ENCODE results near the gene YKT6.

YKT6 gene

GRCh38 chr7:44220358-44221112 lies 19.8 kb downstream of the YKT6 start:
- no peak for DNase-seq

DNA sequence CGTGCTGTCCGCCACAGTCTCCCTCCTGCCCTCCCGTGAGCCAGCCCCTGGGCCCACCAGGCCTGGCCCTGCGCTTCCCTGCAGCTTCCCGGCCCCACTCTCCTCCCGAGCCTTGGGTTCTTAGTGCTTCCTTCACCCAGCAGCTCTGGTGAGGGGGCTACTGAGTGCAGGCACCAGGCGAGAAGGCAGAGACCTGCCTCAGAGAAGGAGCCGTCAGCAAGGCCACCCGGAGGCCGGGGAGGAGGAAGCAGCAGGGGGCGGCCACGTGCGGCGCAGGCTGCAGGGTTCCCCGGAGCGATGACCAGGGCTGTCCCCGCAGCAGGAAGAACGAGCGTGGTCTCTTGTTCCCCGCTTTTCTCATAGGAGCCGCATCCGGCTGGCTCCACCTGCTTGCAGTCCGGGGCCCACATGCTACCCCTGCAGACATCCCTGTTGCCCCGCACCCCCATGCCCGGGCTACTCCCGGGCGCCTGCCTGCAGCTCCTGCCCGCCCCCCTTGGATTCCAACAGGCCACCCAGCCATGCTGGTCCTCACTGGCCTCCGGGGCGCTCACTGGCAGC lies 20.5 kb downstream of the YKT6 start:
- no peak for DNase-seq

- DNase-seq = no peak
These were observed 21.3 kb downstream of the YKT6 start for GRCh38 chr7:44222074-44222473.

- no peak for DNase-seq
These were observed 22.0 kb downstream of the YKT6 start for GRCh38 chr7:44222776-44223261.

GRCh38 chr7:44223362-44224079 lies 22.7 kb downstream of the YKT6 start:
- DNase-seq = peak; percentile 13 to 55

GRCh38 chr7:44224080-44224973 lies 23.5 kb downstream of the YKT6 start:
- DNase-seq = peak; percentile 28 to 61

DNA sequence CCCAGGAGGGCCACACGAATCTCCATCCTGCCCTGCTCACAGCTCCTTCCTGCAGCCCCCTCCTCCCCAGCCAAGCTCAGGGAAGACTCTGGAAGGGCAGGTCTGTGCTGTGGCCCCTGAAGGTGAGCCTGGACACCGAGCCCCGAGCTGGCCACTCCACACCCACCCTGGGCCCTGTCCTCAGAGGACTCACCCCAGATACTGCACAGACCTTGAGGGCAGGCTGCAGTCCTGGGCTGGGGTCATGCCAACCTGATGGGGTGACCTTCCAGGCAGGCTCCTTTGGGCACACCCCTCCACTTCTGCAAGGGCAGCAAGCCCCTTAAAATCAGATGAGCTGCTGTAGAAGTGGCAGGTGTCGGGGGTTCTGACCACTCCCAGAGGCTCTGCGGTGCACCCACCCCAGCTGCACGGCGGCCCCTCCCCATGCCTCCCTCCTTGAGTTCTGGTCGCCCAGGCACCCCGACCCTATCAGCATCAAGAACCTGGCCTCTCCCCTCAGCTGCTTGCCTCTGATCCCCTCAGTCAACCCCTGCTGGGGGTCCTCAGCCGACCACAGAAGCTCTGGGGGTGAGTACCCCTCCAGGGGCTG lies 24.3 kb downstream of the YKT6 start:
- no peak for DNase-seq

DNA sequence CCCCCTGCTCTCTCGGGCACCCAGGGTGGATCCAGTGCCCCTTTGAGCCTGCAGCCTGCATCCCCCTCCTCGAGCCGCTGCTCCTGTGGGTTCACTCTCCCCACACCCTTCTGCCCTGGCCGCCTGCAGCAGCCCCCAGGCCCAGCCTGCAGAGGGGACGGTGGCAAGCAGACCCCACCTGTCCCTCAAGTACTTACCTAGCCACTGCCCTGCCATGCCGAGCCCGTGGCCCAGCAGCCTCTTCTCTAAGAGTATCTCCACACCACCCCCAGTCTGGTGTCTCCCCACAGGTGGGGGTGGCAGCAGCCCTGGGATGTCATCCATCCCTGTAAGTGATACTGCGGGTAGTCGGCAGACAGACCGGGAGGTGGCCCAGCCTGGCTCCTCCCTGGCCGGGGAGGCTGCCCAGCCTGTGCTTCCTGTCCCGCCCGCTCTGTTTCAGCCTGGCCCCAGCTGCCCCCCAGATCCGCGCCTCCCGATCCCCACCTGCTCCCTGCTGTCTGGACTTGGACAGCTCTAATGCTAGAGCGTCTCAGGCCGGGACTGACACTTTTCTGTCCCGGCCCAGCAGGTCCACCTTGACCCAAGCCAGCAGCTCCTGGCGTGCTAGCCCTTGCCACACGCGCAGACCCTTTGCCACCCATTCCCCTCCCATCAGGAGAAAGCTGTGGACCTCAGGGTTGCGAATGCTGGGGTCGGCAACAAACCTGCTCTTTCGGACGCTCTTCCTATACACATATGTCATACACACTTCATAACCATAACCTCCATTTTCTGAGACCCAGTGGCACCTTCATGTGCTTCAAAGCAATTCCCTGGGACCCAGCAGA lies 25.0 kb downstream of the YKT6 start:
- no peak for DNase-seq

- no peak for DNase-seq
These were observed 25.6 kb downstream of the YKT6 start for GRCh38 chr7:44226396-44226753.

DNA sequence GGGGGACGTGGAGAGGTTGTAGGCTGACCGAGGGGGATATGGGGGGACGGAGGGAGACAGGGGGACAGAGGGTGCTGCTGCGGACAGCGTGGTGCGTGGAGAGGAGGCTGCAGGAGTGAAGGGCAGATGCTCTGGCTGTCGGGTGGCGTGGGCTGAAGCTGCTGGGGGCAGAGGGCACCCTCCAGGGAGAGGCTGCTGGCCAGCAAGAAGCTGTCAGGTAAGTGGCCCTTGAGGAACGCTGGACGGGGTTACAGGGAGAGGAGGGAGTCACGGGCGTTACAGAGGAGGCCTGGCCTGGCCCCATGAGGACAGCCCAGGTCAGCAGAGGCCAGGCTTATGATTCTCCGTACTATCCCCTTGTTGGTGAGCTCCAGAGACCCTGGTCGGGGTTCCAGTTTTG lies 27.1 kb downstream of the YKT6 start:
- no peak for DNase-seq

GRCh38 chr7:44228571-44229350 lies 28.0 kb downstream of the YKT6 start:
- DNase-seq = no peak

DNA sequence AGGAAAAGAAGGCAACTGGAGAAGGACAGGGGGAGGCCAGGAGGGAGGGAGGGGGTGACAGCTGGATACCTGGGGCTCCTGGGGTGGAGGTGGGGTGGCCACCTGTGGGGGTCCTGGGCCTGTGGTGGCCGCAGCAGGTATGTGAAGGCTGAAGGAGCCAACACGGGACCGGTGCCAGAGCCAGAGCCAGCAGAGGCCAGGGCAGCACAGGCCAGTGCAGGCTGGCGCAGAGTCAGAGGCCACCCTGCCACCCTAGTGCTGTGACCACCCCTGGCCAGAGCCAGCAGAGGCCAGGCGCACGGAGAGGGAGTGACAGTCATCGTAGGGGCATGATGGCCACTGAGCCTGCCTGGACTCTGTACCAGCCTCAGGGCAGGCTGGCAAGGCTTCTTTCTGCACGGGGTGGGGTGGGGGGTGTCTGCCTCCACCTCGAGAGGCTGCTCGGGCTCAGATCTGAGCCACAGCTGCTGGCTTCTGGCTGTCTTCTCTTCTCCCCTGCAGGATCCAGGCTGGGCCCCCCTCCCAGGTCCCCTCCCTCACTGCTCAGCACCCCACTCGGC lies 28.8 kb downstream of the YKT6 start:
- DNase-seq = no peak

- DNase-seq = no peak
These were observed 29.5 kb downstream of the YKT6 start for GRCh38 chr7:44230286-44230685.

DNA sequence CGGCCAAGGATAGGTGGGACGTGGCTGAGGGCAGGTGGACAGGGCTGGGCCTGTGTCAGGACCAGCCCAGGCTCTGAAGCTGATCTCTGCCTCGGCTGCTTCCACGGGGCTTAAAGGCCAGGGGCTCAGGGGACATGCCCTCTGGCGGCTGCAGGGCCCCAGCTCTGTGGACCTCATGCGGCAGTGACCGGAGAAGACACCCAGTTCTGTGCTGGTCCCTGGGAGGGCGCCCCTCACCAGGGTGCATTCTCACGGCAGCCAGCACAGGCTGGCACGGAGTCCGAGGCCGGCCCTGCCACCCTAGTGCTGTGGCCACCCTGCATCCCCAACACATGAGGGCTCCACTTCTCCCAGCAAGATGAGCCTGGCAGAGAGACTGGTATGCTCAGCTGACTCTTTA lies 30.3 kb downstream of the YKT6 start:
- no peak for DNase-seq

DNA sequence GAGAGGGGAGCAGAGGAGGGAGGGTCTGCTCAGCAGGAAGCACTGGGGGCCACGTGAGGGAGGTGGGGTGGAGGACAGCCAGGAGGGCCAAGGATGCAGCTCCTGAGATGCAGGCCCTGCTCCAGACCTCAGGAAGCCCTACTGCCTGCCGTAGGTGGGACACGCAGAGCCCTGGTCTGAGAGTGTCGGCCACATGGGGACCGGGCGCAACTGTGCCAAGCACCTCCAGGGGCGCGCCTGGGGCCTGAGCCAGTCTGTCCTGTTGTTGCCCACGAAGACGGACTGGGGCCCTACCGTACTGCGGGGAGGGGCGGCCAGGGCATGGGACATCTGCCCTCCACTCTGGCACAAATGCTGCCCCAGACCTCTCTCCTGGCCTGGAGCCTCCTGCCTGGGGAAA lies 31.6 kb downstream of the YKT6 start:
- DNase-seq = no peak

DNA sequence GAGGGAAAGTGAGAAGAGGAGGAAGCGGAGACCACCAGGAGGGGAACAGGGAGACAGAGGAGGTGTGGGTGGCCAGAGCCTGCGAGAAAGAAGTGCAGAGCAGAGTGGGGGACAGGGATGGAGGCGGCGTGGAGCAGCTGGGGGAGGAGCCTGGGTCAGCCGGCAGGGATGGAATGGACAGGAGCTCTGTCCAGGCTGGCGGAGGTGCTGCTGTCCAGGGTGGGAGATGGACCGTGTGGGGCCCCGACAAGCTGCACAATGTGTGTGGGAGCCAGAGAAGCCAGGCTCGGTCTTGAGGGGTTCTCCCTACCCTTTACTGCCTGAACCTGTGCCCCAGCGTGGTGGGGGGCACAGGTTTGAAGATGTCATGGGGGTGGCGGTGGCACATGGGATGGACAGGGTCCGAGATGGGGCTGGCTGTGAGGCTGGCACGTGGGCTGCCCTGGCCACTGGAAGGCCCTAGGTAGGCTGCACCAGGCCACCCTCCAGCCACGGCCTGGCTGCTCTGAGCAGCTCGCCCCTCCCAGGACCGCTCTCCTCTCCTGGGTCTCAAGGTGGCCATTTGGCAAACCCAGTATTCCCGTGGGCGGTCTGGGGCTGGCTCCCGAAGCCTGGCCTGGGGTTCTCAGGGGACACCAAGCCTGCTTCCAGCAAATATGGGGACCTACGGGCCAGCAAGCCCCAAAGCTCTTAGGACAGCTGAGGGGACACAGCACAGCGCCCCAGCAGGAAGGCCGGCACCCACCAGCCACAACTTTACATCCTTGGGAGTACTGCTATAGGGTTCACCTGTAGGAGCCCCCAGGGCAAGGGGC lies 32.3 kb downstream of the YKT6 start:
- no peak for DNase-seq

DNA sequence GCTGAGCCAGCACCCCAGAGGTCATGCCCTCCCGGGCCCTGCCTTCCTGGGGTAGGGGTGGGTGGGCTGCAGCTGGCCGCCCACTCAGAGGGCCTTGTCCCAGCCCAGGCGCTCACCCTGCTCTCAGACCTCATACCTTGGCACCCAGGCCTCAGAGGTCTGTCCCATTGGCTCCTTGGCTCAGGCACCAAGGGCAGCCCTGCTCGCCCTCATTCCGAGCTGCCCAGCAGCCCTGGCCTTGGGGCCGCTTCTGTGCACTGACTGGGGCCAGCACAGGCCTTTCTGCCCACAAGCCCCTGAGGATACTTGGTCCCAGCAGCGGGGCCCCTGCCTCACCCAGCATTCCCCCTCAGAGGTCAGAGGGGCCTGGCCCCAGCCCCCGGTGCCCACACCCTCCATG lies 34.3 kb downstream of the YKT6 start:
- DNase-seq = no peak

- peak in 1 of 2 experiments; percentile 74 for DNase-seq
These were observed 35.0 kb downstream of the YKT6 start for GRCh38 chr7:44235582-44236332.

DNA sequence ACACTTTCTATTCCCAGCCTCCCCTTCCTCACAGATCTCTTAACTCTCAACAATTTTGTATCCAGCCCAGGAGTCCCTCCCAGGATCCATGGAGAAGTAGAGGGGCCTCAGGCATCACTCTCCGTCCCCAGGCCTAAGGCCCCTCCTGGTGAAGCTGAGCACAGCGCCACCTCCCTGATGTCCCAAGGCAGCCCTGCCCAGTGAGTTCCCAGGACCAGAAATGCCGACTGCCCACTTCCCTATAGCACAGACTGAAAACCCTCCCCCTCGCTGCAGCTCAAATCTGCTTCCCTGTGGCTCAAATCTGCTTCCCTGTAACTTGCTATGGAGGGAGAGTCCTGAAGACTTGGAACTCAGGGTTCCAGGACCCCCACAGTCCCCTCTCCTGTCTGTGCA lies 35.6 kb downstream of the YKT6 start:
- DNase-seq = no peak

Data from NCI-H524 (cell line).